GM12874 (cell line): Measurements from ENCODE around the gene UMODL1.

Source experiments
- TF ChIP-seq, protein P1 (sequence below): IDR thresholded peaks from 2 replicates; pipeline ENCODE4 v1.5.1; 2011; ENCODE audit warnings: low read depth, mild to moderate bottlenecking, control low read depth, low read length, moderate library complexity; ENCODE audit not compliant: insufficient read depth

UMODL1 gene

GRCh38 chr21:42154237-42155044, 83.3 kb downstream of the UMODL1 start:
- TF ChIP-seq, protein P1, sequence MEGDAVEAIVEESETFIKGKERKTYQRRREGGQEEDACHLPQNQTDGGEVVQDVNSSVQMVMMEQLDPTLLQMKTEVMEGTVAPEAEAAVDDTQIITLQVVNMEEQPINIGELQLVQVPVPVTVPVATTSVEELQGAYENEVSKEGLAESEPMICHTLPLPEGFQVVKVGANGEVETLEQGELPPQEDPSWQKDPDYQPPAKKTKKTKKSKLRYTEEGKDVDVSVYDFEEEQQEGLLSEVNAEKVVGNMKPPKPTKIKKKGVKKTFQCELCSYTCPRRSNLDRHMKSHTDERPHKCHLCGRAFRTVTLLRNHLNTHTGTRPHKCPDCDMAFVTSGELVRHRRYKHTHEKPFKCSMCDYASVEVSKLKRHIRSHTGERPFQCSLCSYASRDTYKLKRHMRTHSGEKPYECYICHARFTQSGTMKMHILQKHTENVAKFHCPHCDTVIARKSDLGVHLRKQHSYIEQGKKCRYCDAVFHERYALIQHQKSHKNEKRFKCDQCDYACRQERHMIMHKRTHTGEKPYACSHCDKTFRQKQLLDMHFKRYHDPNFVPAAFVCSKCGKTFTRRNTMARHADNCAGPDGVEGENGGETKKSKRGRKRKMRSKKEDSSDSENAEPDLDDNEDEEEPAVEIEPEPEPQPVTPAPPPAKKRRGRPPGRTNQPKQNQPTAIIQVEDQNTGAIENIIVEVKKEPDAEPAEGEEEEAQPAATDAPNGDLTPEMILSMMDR, result no peak

DNA sequence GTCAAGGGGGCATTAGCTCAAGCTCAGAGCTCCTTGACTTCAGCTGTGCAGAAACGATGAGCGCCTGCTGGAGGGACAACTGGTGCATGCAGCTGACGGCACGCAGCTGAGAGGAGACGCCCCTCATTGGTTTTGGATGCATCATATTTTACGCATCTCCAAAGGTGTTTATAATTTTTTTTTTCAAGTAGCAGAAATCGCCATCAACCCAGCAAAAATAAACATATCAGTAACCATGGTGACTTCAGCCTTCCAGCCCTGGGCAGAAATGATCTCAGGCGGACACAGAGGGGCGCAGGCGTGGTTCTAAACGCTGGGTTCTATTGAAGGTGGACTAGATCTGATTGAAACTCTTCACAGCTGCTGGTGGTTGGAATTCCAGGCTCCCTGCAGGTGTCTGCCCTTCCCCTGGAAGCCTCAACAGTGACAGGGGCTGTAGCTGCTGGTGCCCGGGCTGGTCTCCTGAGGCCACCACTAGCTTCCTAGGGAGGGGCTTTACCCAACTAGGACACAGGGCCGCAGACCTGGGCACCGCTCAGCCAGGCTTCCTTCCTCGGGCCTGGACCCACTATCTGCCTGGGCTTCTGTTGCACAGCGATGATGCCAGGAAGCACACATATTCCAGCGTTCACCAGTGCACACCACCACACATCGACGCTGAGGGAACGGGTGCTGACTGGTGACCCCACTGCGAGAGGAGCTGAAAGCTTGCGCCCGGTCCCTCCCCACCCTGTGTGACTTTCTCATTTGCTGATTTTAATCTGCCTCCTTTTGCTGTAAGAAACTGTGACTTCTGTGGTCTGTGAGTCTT, 84.1 kb downstream of the UMODL1 start:
- TF ChIP-seq, protein P1, result no peak

DNA sequence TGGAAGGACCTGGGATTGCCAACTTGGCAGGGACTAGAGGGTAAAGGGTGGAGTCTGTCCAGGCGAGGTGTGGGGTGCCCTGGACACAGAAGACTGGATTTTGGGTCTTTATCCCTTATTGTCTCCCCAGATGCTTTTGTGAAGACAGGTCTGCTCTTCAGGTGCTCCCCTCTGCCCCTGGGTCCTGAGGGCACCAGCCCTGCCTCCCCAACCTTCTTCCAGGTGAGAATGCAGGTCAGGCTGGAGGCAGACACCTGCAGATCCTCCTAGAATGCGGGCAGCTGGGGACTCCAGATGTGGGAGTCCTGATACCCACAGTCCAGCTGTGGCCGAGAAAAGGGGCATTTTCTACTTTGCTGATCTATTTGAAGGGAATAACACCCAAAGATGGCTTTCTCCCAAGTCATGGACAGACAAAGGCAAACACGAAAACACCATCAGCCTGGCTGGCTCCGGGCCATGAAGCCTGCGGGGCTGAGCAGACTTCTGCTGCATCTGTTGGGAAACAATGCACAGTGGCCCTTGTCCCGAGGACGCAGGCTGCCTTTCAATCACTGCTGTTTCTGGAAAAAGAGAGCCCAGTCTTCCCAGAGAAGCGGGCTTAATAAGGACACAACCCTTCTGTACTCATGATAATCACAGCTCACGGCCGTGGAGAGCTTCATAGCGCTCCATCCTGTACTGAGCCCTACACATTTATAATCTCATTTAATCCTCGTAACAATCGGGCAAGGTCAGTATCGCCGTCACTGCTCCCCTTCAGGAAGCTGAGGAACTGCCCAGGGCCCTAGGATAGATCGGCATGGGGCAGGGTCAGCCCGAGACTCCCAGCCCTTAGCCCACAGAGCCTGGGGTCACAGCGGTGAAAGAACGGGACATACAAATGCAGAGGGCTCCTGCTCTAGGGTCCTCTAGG, 85.8 kb downstream of the UMODL1 start:
- TF ChIP-seq, protein P1, result no peak

DNA sequence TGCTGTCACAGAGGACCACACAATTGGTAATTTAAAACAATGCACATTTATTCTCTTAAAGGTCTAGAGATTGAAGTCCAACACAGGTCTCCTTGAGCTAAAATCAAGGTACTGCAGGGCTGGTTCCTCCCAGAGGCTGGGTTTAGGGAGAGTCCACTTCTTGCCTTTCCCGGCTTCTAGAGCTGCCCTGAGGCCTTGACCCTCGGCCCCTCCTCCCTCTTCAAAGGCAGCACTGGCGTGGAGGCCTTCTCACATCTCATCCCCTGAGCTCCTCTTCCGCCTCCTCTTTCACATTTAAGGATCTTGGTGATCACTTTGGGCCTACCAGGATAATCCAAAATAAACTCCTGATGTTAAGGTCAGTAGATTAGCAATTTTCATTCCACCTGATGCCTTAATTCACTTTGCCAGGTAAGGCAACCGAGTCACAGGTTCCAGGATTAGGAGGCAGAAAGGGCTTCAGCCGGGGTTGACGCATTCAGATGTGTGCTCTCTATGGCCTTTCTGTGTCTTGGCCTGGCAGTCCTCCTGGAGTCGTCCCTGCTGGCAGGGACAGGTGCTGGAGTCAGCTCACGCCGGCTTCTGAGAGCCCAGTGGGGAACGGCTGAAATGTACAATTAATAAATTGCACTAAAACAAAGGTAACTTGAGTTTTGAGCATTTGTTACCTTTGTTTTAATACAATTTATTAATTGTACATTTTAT, 86.6 kb downstream of the UMODL1 start:
- TF ChIP-seq, protein P1, result no peak

DNA sequence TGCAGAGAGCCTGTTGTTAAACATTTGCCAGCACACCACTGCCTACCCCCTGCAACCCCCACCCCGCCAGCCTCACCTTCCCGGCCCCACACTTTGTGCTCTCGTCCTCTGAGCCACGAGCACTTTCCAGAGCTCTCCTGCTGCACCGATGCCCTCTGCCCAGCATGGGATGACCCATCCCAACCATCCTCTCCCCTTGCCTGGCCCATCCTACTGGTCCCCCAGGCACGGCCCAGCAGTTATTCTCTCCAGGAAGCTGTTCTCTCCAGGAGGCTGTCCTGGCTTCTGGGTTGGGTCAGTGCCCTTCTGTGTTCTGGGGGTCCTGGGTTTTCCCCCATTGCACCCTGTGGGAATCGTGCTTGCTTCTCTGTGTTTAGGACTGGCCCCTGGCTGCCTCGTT, 87.7 kb downstream of the UMODL1 start:
- TF ChIP-seq, protein P1, result no peak

GRCh38 chr21:42159560-42160110, 88.5 kb downstream of the UMODL1 start:
- TF ChIP-seq, protein P1, result no peak
